SU-DHL-6 (cell line): ENCODE data around the gene SLC16A7.

Experiments
- H2AFZ ChIP-seq: fragments of 200-600 bp; sonication (generic); 2 replicates; pipeline ENCODE4 v1.6.1; 2014; ENCODE audit warnings: low read depth, mild to moderate bottlenecking, moderate library complexity, mixed read lengths, antibody characterized with exemption, low read length; ENCODE audit not compliant: severe bottlenecking
- H3F3A ChIP-seq: fragments of 200-600 bp; shearing (Covaris generic); 2 replicates; pipeline ENCODE4 v1.6.0; 2016; ENCODE audit warnings: antibody characterized with exemption, mild to moderate bottlenecking; ENCODE audit not compliant: insufficient read depth
- H3K27ac ChIP-seq: fragments of 200-600 bp; sonication (generic); 2 replicates; pipeline ENCODE4 v1.5.1; 2016; ENCODE audit warnings: low read depth, mild to moderate bottlenecking, low read length, moderate library complexity, mixed read lengths
- H3K27me3 ChIP-seq: fragments of 200-600 bp; sonication (generic), shearing (Covaris generic); 2 replicates; pipeline ENCODE4 v1.6.0; 2014; ENCODE audit warnings: mild to moderate bottlenecking, low read length
- H3K36me3 ChIP-seq: fragments of 200-600 bp; sonication (generic); 2 replicates; pipeline ENCODE4 v1.6.1; 2014; ENCODE audit warnings: mild to moderate bottlenecking, low read length, mixed read lengths
- H3K4me2 ChIP-seq: fragments of 300-600, 200-600 bp; shearing (Covaris generic), sonication (generic); 2 replicates; pipeline ENCODE4 v1.6.0; 2014; ENCODE audit warnings: low read length, low read depth, mild to moderate bottlenecking; ENCODE audit not compliant: poor library complexity, severe bottlenecking
- H3K4me3 ChIP-seq: fragments of 200-600 bp; sonication (generic); 2 replicates; pipeline ENCODE4 v1.5.1; 2014; ENCODE audit warnings: antibody characterized with exemption, low read length, mild to moderate bottlenecking, mixed read lengths; ENCODE audit not compliant: insufficient read depth, poor library complexity, severe bottlenecking
- H3K79me2 ChIP-seq: fragments of 200-600 bp; sonication (generic); 2 replicates; pipeline ENCODE4 v1.6.1; 2014; ENCODE audit warnings: mild to moderate bottlenecking, low read length, moderate library complexity; ENCODE audit not compliant: insufficient read depth
- H3K9ac ChIP-seq: fragments of 200-600 bp; sonication (generic); 2 replicates; pipeline ENCODE4 v1.7.0; 2014; ENCODE audit warnings: mild to moderate bottlenecking, low read length
- H3K9me2 ChIP-seq: fragments of 200-600 bp; sonication (generic); replicated peaks from 2 replicates; pipeline ENCODE4 v1.6.1; 2014; ENCODE audit warnings: low read length; ENCODE audit not compliant: insufficient read depth
- H3K9me3 ChIP-seq: fragments of 200-600 bp; sonication (generic); 2 replicates; pipeline ENCODE4 v1.6.1; 2014; ENCODE audit warnings: low read length, mixed read lengths; ENCODE audit not compliant: insufficient read depth
- H4K20me1 ChIP-seq: fragments of 200-600 bp; sonication (generic); 2 replicates; pipeline ENCODE4 v1.6.1; 2014; ENCODE audit warnings: low read depth, mild to moderate bottlenecking, antibody characterized with exemption, low read length, moderate library complexity, mixed read lengths
- CTCF ChIP-seq: fragments of 200-600 bp; sonication (generic); IDR thresholded peaks from one replicate; pipeline ENCODE4 v1.5.1; 2017; ENCODE audit warnings: antibody characterized with exemption, mild to moderate bottlenecking, low read length, moderate library complexity; ENCODE audit not compliant: insufficient read depth, poor library complexity, severe bottlenecking
- EZH2phosphoT487 ChIP-seq: fragments of 200-600 bp; sonication (generic), shearing (Covaris generic); conservative IDR thresholded peaks from 2 replicates; pipeline ENCODE4 v1.6.1; 2018; ENCODE audit warnings: mild to moderate bottlenecking, antibody characterized with exemption, low read length, moderate library complexity, mixed read lengths

SLC16A7 gene

GRCh38 chr12:59761542-59761941 lies 165.7 kb downstream of the SLC16A7 start:
- no peak overlapping the region for H3K27ac ChIP-seq
- no peaks in the 10 kb centered on the region for H3K27me3 ChIP-seq
- no peaks in the 10 kb centered on the region for H3K79me2 ChIP-seq
- no peaks in the 10 kb centered on the region for H3F3A ChIP-seq
- no peak overlapping the region for H2AFZ ChIP-seq
- H3K9me3 ChIP-seq: no peaks in the 10 kb centered on the region
- H3K36me3 ChIP-seq: no peaks in the 10 kb centered on the region
- H3K4me2 ChIP-seq: no peak overlapping the region
- H3K4me3 ChIP-seq: no peak overlapping the region
- H3K9ac ChIP-seq: no peak overlapping the region
- H3K9me2 ChIP-seq: no peaks in the 10 kb centered on the region
- no peak for TF ChIP-seq EZH2phosphoT487
- no peak for TF ChIP-seq CTCF
- H4K20me1 ChIP-seq: no peaks in the 10 kb centered on the region

- H2AFZ ChIP-seq: no peak overlapping the region
- no peak overlapping the region for H3K27ac ChIP-seq
- H3K9me2 ChIP-seq: no peaks in the 10 kb centered on the region
- H3K79me2 ChIP-seq: no peaks in the 10 kb centered on the region
- no peaks in the 10 kb centered on the region for H3K36me3 ChIP-seq
- no peak overlapping the region for H3K4me2 ChIP-seq
- no peak overlapping the region for H3K9ac ChIP-seq
- H3F3A ChIP-seq: no peaks in the 10 kb centered on the region
- H3K9me3 ChIP-seq: no peaks in the 10 kb centered on the region
- no peaks in the 10 kb centered on the region for H4K20me1 ChIP-seq
- no peak for TF ChIP-seq CTCF
- TF ChIP-seq EZH2phosphoT487: no peak
- no peaks in the 10 kb centered on the region for H3K27me3 ChIP-seq
- H3K4me3 ChIP-seq: no peak overlapping the region
Observed at GRCh38 chr12:59763835-59764234, 168.0 kb downstream of the SLC16A7 start.

- peaks cover 5% of the 10 kb centered on the region; the same call in 1 of the 2 replicates for H4K20me1 ChIP-seq
- no peak overlapping the region for H3K9ac ChIP-seq
- no peaks in the 10 kb centered on the region for H3K9me2 ChIP-seq
- H3K4me2 ChIP-seq: no peak overlapping the region
- peaks cover 4% of the 10 kb centered on the region; the same call in 1 of the 2 replicates for H3K36me3 ChIP-seq
- no peaks in the 10 kb centered on the region for H3F3A ChIP-seq
- H3K27ac ChIP-seq: no peak overlapping the region
- no peaks in the 10 kb centered on the region for H3K27me3 ChIP-seq
- H3K4me3 ChIP-seq: no peak overlapping the region
- no peaks in the 10 kb centered on the region for H3K9me3 ChIP-seq
- H2AFZ ChIP-seq: no peak overlapping the region
- TF ChIP-seq CTCF: no peak
- no peak for TF ChIP-seq EZH2phosphoT487
- H3K79me2 ChIP-seq: no peaks in the 10 kb centered on the region
Observed at GRCh38 chr12:59768031-59768430, 172.2 kb downstream of the SLC16A7 start.
